GM12878 (cell line): ENCODE results near the gene TNK2. TPM values are rescaled to one million over a fixed set of nuclear protein-coding genes. Genes with fewer than 3 reads are reported as not detected.

ENCODE experiments used
- ASH2L ChIP-seq: fragments of 300-600, 200-600 bp; sonication (generic); IDR thresholded peaks from 2 replicates; pipeline ENCODE4 v1.6.1; 2017; ENCODE audit warnings: low read depth, mild to moderate bottlenecking, borderline replicate concordance
- BMI1 ChIP-seq: fragments of 450-650 bp; IDR thresholded peaks from 2 replicates; pipeline ENCODE4 v1.6.1; 2016; ENCODE audit warnings: mild to moderate bottlenecking, moderate library complexity, borderline replicate concordance
- CBX5 ChIP-seq: sonication (generic); IDR thresholded peaks from 2 replicates; pipeline ENCODE4 v1.6.1; 2016; ENCODE audit warnings: low read depth, moderate library complexity, mild to moderate bottlenecking, inconsistent platforms
- CEBPB ChIP-seq, 2 experiments: fragments of 150-350 bp in 1 of 2; IDR thresholded peaks; 2 replicates each; pipeline ENCODE4 v1.6.1; 2012 to 2014; ENCODE audit warnings: low read depth in 2 of 2, low read length in 2 of 2, borderline replicate concordance in 1 of 2, inconsistent platforms in 1 of 2
- E4F1 ChIP-seq: fragments of 450-650 bp; IDR thresholded peaks from 2 replicates; pipeline ENCODE4 v1.6.1; 2018; ENCODE audit warnings: borderline replicate concordance, mild to moderate bottlenecking; ENCODE audit not compliant: partially characterized antibody
- IRF4 ChIP-seq: IDR thresholded peaks from 2 replicates; pipeline ENCODE4 v1.6.1; 2011; ENCODE audit warnings: low read depth, low read length
- KDM1A ChIP-seq: fragments of 200-600 bp; sonication (generic); IDR thresholded peaks from 2 replicates; pipeline ENCODE4 v1.6.1; 2016; ENCODE audit warnings: borderline replicate concordance
- MTA2 ChIP-seq: fragments of 450-650 bp; IDR thresholded peaks from 2 replicates; pipeline ENCODE4 v1.6.1; 2016; ENCODE audit warnings: low read depth, mild to moderate bottlenecking, moderate library complexity
- PAX8 ChIP-seq: fragments of 450-650 bp; IDR thresholded peaks from 2 replicates; pipeline ENCODE4 v1.6.1; 2017; ENCODE audit warnings: mild to moderate bottlenecking, moderate library complexity
- SMC3 ChIP-seq: IDR thresholded peaks from 2 replicates; pipeline ENCODE4 v1.6.1; 2011; ENCODE audit warnings: low read length, improper control_type of control experiment, borderline replicate concordance
- SP1 ChIP-seq: IDR thresholded peaks from one replicate; pipeline ENCODE4 v1.6.1; 2011; ENCODE audit warnings: low read depth, low read length
- USF2 ChIP-seq: IDR thresholded peaks from 2 replicates; pipeline ENCODE4 v1.6.1; 2011; ENCODE audit warnings: low read depth, low read length, improper control_type of control experiment, borderline replicate concordance
- YY1 ChIP-seq: IDR thresholded peaks from 2 replicates; pipeline ENCODE4 v1.6.1; 2011; ENCODE audit warnings: low read depth, mild to moderate bottlenecking, low read length
- ZBED1 ChIP-seq: IDR thresholded peaks from 2 replicates; pipeline ENCODE4 v1.6.1; 2016; ENCODE audit warnings: borderline replicate concordance
- ZNF217 ChIP-seq: fragments of 450-650 bp; IDR thresholded peaks from 2 replicates; pipeline ENCODE4 v1.6.1; 2017; ENCODE audit warnings: antibody characterized with exemption, mild to moderate bottlenecking
- polyA plus RNA-seq, 11 experiments: library from polyadenylated mRNA; depleted of rRNA in 4 of 11; unstranded in 6 of 11; stranded (reverse) in 5 of 11; fragments of >200 nt; fragmentation: Nextera tagmentation in 4 of 11; fragmentation: Illumina TruSeq in 1 of 11; extraction: Ambion mirVana in 4 of 11; extraction: Trizol in 1 of 11; gene quantifications; 1 replicate in 1 of 11; 2 replicates in 10 of 11; pipeline versions ENCODE4 v1.2.1 to v1.2.3, GENCODE V29; 2011 to 2016; ENCODE audit warnings: inconsistent platforms in 2 of 11, missing spikeins in 2 of 11, low read depth in 1 of 11
- total RNA-seq, 4 experiments: library from RNA; depleted of rRNA in 3 of 4; stranded (reverse); fragments of >200 nt in 3 of 4; fragmentation: Illumina TruSeq in 1 of 4; extraction: Trizol in 1 of 4; gene quantifications; 2 replicates each; pipeline versions ENCODE4 v1.2.1 to v1.2.3, GENCODE V29; 2013 to 2021
- TF ChIP-seq, protein P1 (sequence below): fragments of 450-650 bp; IDR thresholded peaks from 2 replicates; pipeline ENCODE4 v1.6.1; 2017; ENCODE audit warnings: mild to moderate bottlenecking, moderate library complexity
- TF ChIP-seq, protein P2 (sequence below): fragments of 450-650 bp; IDR thresholded peaks from 2 replicates; pipeline ENCODE4 v1.6.1; 2016; ENCODE audit warnings: mild to moderate bottlenecking
- TF ChIP-seq, protein P3 (sequence below), 3 experiments: IDR thresholded peaks in 2 of 3; conservative IDR thresholded peaks in 1 of 3; 2 replicates each; pipeline ENCODE4 v1.5.1; 2011; ENCODE audit warnings: low read depth in 3 of 3, low read length in 3 of 3, mild to moderate bottlenecking in 3 of 3, control low read depth in 2 of 3, moderate library complexity in 2 of 3, inconsistent platforms in 1 of 3, mixed read lengths in 1 of 3; ENCODE audit not compliant: control insufficient read depth in 2 of 3, insufficient read depth in 1 of 3; ENCODE audit errors: extremely low read depth in 1 of 3

The TNK2 gene
- total and polyA plus RNA-seq, 10 of the 15 experiments (the other 5 are each of a cell fraction or from before 2014, with no cell fraction given) = 0.13 to 47.8 (median 10.8) TPM

- TF ChIP-seq, protein P1, sequence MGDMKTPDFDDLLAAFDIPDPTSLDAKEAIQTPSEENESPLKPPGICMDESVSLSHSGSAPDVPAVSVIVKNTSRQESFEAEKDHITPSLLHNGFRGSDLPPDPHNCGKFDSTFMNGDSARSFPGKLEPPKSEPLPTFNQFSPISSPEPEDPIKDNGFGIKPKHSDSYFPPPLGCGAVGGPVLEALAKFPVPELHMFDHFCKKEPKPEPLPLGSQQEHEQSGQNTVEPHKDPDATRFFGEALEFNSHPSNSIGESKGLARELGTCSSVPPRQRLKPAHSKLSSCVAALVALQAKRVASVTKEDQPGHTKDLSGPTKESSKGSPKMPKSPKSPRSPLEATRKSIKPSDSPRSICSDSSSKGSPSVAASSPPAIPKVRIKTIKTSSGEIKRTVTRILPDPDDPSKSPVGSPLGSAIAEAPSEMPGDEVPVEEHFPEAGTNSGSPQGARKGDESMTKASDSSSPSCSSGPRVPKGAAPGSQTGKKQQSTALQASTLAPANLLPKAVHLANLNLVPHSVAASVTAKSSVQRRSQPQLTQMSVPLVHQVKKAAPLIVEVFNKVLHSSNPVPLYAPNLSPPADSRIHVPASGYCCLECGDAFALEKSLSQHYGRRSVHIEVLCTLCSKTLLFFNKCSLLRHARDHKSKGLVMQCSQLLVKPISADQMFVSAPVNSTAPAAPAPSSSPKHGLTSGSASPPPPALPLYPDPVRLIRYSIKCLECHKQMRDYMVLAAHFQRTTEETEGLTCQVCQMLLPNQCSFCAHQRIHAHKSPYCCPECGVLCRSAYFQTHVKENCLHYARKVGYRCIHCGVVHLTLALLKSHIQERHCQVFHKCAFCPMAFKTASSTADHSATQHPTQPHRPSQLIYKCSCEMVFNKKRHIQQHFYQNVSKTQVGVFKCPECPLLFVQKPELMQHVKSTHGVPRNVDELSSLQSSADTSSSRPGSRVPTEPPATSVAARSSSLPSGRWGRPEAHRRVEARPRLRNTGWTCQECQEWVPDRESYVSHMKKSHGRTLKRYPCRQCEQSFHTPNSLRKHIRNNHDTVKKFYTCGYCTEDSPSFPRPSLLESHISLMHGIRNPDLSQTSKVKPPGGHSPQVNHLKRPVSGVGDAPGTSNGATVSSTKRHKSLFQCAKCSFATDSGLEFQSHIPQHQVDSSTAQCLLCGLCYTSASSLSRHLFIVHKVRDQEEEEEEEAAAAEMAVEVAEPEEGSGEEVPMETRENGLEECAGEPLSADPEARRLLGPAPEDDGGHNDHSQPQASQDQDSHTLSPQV = no peak
- TF ChIP-seq MTA2 (peak; percentile 56; the same call in 1 of the 2 replicates), ZNF217 (no peak), YY1 (0 out of 2 replicates have a peak, but pooled peaks have one; percentile 10), USF2 (no peak), IRF4 (no peak), E4F1 (no peak), PAX8 (no peak), CEBPB (IDR thresholded peaks at IDR 0.05; ENCODE audit: borderline replicate concordance in 1 of 2, low read depth in 2 of 2, low read length in 2 of 2) (no peak), CBX5 (no peak), ASH2L (no peak; the same call in 1 of the 2 replicates), SMC3 (no peak), KDM1A (no peak), ZBED1 (peak; percentile 89), BMI1 (no peak), SP1 (peak; percentile 9)
- TF ChIP-seq, protein P2, sequence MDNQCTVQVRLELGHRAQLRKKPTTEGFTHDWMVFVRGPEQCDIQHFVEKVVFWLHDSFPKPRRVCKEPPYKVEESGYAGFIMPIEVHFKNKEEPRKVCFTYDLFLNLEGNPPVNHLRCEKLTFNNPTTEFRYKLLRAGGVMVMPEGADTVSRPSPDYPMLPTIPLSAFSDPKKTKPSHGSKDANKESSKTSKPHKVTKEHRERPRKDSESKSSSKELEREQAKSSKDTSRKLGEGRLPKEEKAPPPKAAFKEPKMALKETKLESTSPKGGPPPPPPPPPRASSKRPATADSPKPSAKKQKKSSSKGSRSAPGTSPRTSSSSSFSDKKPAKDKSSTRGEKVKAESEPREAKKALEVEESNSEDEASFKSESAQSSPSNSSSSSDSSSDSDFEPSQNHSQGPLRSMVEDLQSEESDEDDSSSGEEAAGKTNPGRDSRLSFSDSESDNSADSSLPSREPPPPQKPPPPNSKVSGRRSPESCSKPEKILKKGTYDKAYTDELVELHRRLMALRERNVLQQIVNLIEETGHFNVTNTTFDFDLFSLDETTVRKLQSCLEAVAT = peak; percentile 48; the same call in 1 of the 2 replicates
- TF ChIP-seq, protein P3, sequence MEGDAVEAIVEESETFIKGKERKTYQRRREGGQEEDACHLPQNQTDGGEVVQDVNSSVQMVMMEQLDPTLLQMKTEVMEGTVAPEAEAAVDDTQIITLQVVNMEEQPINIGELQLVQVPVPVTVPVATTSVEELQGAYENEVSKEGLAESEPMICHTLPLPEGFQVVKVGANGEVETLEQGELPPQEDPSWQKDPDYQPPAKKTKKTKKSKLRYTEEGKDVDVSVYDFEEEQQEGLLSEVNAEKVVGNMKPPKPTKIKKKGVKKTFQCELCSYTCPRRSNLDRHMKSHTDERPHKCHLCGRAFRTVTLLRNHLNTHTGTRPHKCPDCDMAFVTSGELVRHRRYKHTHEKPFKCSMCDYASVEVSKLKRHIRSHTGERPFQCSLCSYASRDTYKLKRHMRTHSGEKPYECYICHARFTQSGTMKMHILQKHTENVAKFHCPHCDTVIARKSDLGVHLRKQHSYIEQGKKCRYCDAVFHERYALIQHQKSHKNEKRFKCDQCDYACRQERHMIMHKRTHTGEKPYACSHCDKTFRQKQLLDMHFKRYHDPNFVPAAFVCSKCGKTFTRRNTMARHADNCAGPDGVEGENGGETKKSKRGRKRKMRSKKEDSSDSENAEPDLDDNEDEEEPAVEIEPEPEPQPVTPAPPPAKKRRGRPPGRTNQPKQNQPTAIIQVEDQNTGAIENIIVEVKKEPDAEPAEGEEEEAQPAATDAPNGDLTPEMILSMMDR (IDR thresholded peaks at IDR 0.05 in 2 of 3, conservative IDR thresholded peaks at IDR 0.05 in 1 of 3; ENCODE audit: control insufficient read depth in 2 of 3, extremely low read depth in 1 of 3, insufficient read depth in 1 of 3, low read depth in 3 of 3, low read length in 3 of 3) = peak in 1 of 3 experiments; percentile 13; a peak in 1 of 6 replicates
Observed at GRCh38 chr3:195906865-195907683, 1.3 kb downstream of the TNK2 start (continued).
